Muscle of leg (tissue), 11 donors: ENCODE data around the gene TRAPPC10. TPM values are rescaled to one million over a fixed set of nuclear protein-coding genes. Genes with fewer than 3 reads are reported as not detected.
A peak's percentile ranks its signal among the peaks of the same experiment; 100 is the strongest.

Experiments
- DNase-seq: peaks from one replicate; pipeline ENCODE4 v3.0.0; 2013
- H3K27ac ChIP-seq: one replicate; pipeline ENCODE4 v1.5.1; 2013; ENCODE audit warnings: mild to moderate bottlenecking, low read length, control low read depth
- H3K27me3 ChIP-seq: one replicate; pipeline ENCODE4 v1.6.1; 2013; ENCODE audit warnings: low read length; ENCODE audit not compliant: control insufficient read depth, insufficient read depth
- H3K36me3 ChIP-seq: one replicate; pipeline ENCODE4 v1.6.1; 2013; ENCODE audit warnings: low read length; ENCODE audit not compliant: control insufficient read depth, insufficient read depth
- H3K4me1 ChIP-seq: one replicate; pipeline ENCODE4 v1.6.1; 2013; ENCODE audit warnings: low read length; ENCODE audit not compliant: control insufficient read depth, insufficient read depth
- H3K4me3 ChIP-seq: one replicate; pipeline ENCODE4 v1.5.1; 2013; ENCODE audit warnings: low read length, control low read depth
- H3K9me3 ChIP-seq: replicated peaks from 2 replicates; pipeline ENCODE4 v1.6.1; 2013; ENCODE audit warnings: low read depth, low read length; ENCODE audit not compliant: control insufficient read depth
- WGBS: methylation state at CpG from one replicate; pipeline ENCODE4 v1.1.5; 2013; ENCODE audit warnings: missing lambda C conversion rate; ENCODE audit not compliant: insufficient coverage; 5-methylcytosine and 5-hydroxymethylcytosine counted together
- polyA plus RNA-seq, 8 donors: library from polyadenylated mRNA; unstranded; fragments of 120-200 nt; gene quantifications; one replicate each; pipeline versions ENCODE4 v1.2.1 to v1.2.3, GENCODE V29; 2013; ENCODE audit warnings: inconsistent platforms in 1 of 8, low replicate concordance in 1 of 8; ENCODE audit not compliant: insufficient read length in 8 of 8, insufficient read depth in 1 of 8
- total RNA-seq: library from RNA; stranded (reverse); fragments of 120-200 nt; gene quantifications from one replicate; pipeline ENCODE4 v1.2.4, GENCODE V29; 2013

The TRAPPC10 gene
- total and polyA plus RNA-seq, 9 donors: 9.9 to 16.7 (median 12.0) TPM

DNA sequence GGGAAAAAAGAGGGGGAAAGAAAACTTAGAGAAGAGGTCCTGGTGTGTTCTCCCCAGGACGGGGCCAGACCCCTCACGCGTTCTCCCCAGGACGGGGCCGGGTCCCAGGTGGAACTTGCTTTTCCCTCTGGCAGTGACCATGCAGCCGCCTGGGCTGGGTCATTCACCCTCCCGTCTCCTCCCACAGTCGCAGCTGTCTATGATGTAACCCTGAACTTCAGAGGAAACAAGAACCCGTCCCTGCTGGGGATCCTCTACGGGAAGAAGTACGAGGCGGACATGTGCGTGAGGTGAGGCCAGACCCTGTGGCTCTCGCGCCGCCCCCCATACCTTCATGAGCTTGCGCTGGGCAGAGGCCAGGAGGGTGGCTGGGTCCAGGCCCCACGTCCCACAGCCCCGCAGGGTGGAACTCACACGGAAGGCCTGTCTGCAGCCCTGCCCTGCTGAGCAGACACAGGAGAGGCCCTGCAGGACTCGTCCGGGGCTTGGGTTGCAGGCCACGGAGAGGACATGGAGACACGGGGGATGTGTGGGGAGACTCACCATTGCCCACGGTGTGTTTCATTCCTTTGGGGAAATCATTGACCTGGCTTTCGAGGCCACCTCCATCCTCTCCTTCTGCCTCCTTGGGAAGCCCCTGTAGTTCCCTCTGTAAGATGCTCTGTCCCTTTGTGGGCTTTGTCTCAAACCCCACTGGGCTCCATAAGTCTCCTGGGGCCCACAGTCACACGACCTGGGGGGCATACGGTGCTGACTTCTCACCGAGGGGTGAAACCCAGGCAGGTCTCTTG lies 40.7 kb upstream of the TRAPPC10 start:
- H3K9me3 ChIP-seq: no peaks in the 10 kb centered on the region
- DNase-seq: peak; percentile 74
- peaks cover 13% of the 10 kb centered on the region for H3K4me1 ChIP-seq
- 51% methylated on average over 27 of the region's 29 CpGs for whole genome bisulfite sequencing
- H3K27ac ChIP-seq: no peak overlapping the region
- peaks cover 53% of the 10 kb centered on the region for H3K36me3 ChIP-seq
- no peak overlapping the region for H3K4me3 ChIP-seq
- H3K27me3 ChIP-seq: no peaks in the 10 kb centered on the region

DNA sequence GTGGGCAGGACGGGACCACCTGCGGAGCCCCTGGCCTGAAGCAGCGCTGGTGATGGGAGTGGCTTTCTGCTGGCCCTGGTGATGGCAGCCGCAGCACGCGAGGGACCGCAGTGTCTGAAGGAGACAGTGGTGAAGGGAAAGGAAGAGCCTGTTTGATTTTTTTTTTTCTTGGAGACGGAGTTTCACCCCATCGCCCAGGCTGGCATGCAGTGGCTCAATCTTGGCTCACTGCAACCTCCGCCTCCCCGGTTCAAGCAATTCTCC lies 40.2 kb upstream of the TRAPPC10 start:
- H3K27me3 ChIP-seq: no peaks in the 10 kb centered on the region
- H3K9me3 ChIP-seq: no peaks in the 10 kb centered on the region
- WGBS: 93% methylated on average over 9 of the region's 11 CpGs
- H3K4me1 ChIP-seq: peaks cover 13% of the 10 kb centered on the region
- H3K4me3 ChIP-seq: no peak overlapping the region
- peaks cover 48% of the 10 kb centered on the region for H3K36me3 ChIP-seq
- no peak for DNase-seq
- no peak overlapping the region for H3K27ac ChIP-seq

DNA sequence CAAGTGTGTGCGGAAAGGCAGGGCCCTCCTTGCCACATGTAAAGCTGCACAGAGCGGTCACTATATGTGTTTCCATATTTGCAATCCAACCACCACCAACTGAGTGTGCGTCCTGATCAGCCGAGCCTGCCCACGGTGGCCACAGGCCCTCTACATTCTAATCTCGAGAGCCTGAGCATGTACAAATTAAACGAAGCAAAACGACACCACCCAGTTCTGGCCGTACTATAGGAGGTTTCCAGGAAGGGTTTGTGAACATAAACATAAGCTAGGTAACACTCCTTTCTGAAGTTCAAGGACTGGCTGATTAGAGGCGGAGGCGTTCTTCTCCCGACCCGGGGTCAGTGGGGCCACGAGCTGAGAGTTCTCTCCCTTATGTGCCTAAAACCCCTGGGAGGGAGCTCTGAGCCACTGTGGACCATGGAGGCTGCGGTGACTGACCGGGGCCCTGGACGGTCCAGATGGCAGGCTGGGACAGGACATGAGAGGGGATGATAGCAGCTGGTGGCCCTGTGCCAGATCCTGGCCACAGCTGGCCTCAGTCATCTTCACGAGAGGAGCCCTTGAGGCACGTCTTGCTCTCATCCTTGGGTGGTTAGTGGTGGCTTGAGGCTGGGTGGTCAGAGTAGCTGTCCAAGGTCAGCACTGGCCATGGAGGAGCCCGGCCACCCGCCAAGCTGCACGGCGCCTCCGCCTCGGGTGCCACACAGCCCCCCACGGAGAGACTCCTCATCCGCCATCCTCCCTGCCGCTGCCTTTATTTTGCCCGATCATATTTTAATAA lies 39.1 kb upstream of the TRAPPC10 start:
- Histone ChIP-seq H3K27me3 (no peaks in the 10 kb centered on the region), H3K9me3 (no peaks in the 10 kb centered on the region), H3K4me1 (peaks cover 13% of the 10 kb centered on the region), H3K27ac (no peak overlapping the region), H3K4me3 (no peak overlapping the region), H3K36me3 (peaks cover 44% of the 10 kb centered on the region)
- DNase-seq: peak; percentile 34
- WGBS: 67% methylated on average over 21 of the region's 29 CpGs

DNA sequence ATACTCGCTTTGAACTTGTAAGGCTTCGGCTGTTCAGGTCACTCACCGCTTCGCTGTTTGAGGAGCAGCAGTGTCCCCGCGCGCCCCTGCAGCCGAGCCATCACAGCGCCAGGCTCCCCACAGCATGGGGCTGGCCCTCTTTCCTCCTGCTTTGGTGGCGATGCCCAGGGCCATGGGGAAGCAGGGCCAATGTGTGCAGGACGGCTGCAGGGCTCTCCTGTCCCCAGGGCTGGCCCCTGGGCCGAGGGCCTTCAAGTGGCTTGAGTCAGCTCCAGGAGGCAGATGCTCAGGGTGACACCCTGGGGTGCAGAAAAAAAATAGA lies 38.5 kb upstream of the TRAPPC10 start:
- 75% methylated on average over 9 of the region's 12 CpGs for WGBS
- no peak overlapping the region for H3K4me3 ChIP-seq
- DNase-seq: peak; percentile 31
- no peaks in the 10 kb centered on the region for H3K9me3 ChIP-seq
- H3K27me3 ChIP-seq: no peaks in the 10 kb centered on the region
- peaks cover 13% of the 10 kb centered on the region for H3K4me1 ChIP-seq
- H3K27ac ChIP-seq: no peak overlapping the region
- H3K36me3 ChIP-seq: peaks cover 48% of the 10 kb centered on the region

DNA sequence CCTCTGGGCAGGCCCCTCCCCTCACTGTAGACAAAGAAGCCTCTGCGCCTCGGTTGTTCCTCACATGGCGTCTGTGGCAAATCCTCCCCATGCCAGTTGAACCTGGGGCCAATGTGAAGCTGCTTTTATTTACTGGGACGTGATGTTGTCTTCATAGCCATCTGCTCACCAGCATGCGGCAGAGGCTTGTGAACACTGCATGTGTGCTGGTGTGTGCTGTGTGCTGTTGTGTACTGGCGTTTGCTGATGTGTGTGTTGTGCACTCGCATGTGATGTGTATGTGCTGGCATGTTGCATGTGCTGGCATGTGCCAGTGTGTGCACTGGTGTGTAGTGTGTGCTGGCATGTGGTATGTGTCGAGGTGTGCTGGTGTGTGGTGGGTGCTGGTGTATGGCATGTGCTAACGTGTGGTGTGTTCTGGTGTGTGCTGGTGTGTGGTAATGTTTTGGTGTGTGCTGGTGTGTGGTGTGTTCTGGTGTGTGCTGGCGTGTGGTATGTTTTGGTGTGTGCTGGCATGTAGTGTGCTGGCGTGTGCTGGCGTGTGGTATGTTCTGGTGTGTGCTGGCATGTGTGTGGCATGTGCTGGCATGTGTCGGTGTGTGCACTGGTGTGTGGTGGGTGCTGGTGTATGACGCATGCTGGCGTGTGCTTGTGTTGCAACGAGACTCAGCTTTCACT lies 37.2 kb upstream of the TRAPPC10 start:
- no peak overlapping the region for H3K4me3 ChIP-seq
- no peak for DNase-seq
- H3K9me3 ChIP-seq: no peaks in the 10 kb centered on the region
- H3K27ac ChIP-seq: no peak overlapping the region
- peaks cover 13% of the 10 kb centered on the region for H3K4me1 ChIP-seq
- peaks cover 47% of the 10 kb centered on the region for H3K36me3 ChIP-seq
- H3K27me3 ChIP-seq: no peaks in the 10 kb centered on the region
- WGBS: 86% methylated on average over 9 of the region's 16 CpGs

DNA sequence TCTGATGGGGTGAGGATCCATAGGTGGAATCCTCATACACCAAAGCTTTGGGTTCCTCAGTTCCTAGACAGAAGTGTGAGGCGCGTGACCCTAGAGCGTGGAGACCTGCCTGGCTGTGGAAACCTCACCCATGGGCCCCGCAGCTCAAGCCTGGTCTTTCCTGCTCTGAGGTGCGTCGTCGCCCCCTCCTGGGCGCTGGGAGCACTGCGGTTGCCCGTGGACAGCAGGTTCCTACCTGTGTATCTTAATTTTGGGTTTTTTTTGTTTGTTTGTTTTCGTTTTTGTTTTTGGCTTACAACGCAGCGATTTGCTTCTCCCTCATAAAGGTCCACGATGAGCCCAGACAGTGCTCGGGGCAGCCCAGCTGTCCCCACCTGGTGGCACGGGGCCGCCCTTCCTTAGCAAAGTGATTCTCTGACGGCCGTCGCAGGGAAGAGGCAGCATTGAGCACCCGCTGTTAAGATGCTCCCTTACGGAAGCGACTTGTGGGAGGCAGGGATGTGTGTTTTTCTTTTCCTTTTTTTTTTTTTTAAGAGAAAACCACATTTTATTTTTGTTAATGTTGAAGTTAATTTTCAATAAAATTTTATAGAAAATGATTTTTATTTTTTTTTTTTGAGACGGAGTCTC lies 36.5 kb upstream of the TRAPPC10 start:
- peaks cover 45% of the 10 kb centered on the region for H3K36me3 ChIP-seq
- no peak overlapping the region for H3K4me3 ChIP-seq
- peaks cover 13% of the 10 kb centered on the region for H3K4me1 ChIP-seq
- WGBS: 22% methylated on average over 8 of the region's 24 CpGs
- H3K9me3 ChIP-seq: no peaks in the 10 kb centered on the region
- DNase-seq: peak; percentile 68
- H3K27ac ChIP-seq: no peak overlapping the region
- no peaks in the 10 kb centered on the region for H3K27me3 ChIP-seq

DNA sequence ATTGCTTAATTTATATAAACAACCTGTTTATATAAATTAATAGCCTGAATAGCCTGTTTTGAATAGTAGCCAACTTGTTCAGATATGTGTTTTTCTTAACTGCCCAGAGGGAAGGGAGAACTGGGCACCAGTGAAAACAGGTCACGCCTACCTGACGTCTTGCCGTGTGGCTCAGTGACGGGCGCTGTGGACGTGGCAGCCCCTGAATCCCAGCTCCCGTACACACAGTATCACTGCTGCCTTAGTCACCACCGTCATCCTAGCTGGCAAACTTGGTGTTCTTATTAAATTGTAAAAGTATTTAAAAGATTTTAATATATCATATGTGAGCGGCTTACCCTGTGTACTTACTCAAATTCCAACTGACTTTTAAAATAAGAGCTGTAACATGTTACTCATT lies 35.4 kb upstream of the TRAPPC10 start:
- Histone ChIP-seq H3K27me3 (no peaks in the 10 kb centered on the region), H3K4me1 (peaks cover 9% of the 10 kb centered on the region), H3K27ac (no peak overlapping the region), H3K9me3 (no peaks in the 10 kb centered on the region), H3K4me3 (no peak overlapping the region), H3K36me3 (peaks cover 46% of the 10 kb centered on the region)
- no peak for DNase-seq
- 85% methylated on average over 6 of the region's 9 CpGs for WGBS

DNA sequence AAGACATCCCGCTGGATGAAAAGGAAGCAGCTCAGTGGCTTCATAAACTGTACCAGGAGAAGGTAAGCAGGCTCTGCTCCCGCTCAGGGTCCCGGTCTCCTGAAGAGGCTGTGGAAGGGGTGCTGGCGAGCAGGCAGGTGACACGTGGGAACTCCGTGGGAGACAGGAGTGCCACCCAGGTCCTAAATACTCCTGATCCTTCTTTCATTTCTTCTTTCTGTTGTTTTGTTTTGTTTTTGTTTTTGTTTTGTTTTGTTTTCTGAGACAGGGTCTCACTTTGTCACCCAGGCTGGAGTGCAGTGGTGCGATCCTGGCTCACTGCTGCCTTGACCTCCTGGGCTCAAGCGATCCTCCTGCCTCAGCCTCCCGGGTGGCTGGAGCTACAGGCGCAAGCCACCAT lies 34.0 kb upstream of the TRAPPC10 start:
- peaks cover 7% of the 10 kb centered on the region for H3K4me1 ChIP-seq
- no peaks in the 10 kb centered on the region for H3K27me3 ChIP-seq
- peaks cover 44% of the 10 kb centered on the region for H3K36me3 ChIP-seq
- H3K9me3 ChIP-seq: no peaks in the 10 kb centered on the region
- H3K4me3 ChIP-seq: no peak overlapping the region
- H3K27ac ChIP-seq: no peak overlapping the region
- WGBS: 76% methylated on average over 3 of the region's 10 CpGs
- no peak for DNase-seq

DNA sequence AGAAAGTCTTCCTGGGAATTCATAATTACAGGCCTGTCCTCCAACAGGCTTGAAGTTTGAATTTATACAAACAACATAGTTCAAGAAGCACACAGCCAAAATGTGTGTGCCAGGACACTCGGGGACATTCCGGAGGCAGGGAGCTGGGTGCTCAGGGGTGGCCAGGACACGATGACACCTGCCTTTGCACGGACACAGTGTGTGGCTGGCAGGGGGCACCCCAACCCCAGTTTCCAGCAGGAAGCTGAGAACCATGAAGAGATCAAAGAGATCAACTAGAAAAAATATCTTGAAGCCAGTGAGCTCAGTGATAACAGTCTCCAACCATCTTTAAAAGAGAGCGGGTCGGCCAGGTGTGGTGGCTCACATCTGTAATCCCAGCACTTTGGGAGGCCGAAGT lies 32.5 kb upstream of the TRAPPC10 start:
- Histone ChIP-seq H3K36me3 (peaks cover 50% of the 10 kb centered on the region), H3K4me1 (peaks cover 3% of the 10 kb centered on the region), H3K27me3 (no peaks in the 10 kb centered on the region), H3K4me3 (no peak overlapping the region), H3K9me3 (no peaks in the 10 kb centered on the region), H3K27ac (no peak overlapping the region)
- DNase-seq: no peak
- 88% methylated on average over 5 of the region's 7 CpGs for WGBS
